Skeletal muscle tissue (tissue), 4 donors: ENCODE results near the gene ADGRB3. TPM values are rescaled to one million over a fixed set of nuclear protein-coding genes. Genes with fewer than 3 reads are reported as not detected.

Experiments
- H3K27ac ChIP-seq: one replicate; pipeline ENCODE4 v1.7.0; 2013; ENCODE audit warnings: mild to moderate bottlenecking, low read depth, low read length, inconsistent platforms
- H3K27me3 ChIP-seq, 3 donors: one replicate each; pipeline ENCODE4 v1.7.0; 2013; ENCODE audit warnings: low read length in 3 of 3; ENCODE audit not compliant: control insufficient read depth in 3 of 3, insufficient read depth in 3 of 3
- H3K36me3 ChIP-seq, 3 donors: one replicate each; pipeline ENCODE4 v1.7.0; 2013; ENCODE audit warnings: low read length in 3 of 3; ENCODE audit not compliant: control insufficient read depth in 3 of 3, insufficient read depth in 3 of 3
- H3K4me1 ChIP-seq, 3 donors: one replicate each; pipeline ENCODE4 v1.7.0; 2013; ENCODE audit warnings: low read length in 3 of 3, mild to moderate bottlenecking in 3 of 3; ENCODE audit not compliant: control insufficient read depth in 3 of 3, insufficient read depth in 3 of 3
- H3K4me3 ChIP-seq, 3 donors: one replicate each; pipeline ENCODE4 v1.7.0; 2013; ENCODE audit warnings: low read length in 3 of 3
- H3K9ac ChIP-seq, 3 donors: one replicate each; pipeline ENCODE4 v1.7.0; 2013; ENCODE audit warnings: low read length in 3 of 3, mild to moderate bottlenecking in 3 of 3, moderate library complexity in 2 of 3, low read depth in 1 of 3
- H3K9me3 ChIP-seq, 3 donors: one replicate each; pipeline ENCODE4 v1.7.0; 2013; ENCODE audit warnings: low read length in 3 of 3; ENCODE audit not compliant: control insufficient read depth in 3 of 3
- total RNA-seq: library from RNA; depleted of rRNA; stranded (reverse); fragments of >200 nt; gene quantifications from one replicate; pipeline ENCODE4 v1.2.3, GENCODE V29; 2014
- donor health status: Osteomylitis.

ADGRB3 gene
- total RNA-seq, 1 donor from 2014 or later, result 3.1 TPM

- Histone ChIP-seq H3K27me3 (no peaks in the 10 kb centered on the region), H3K36me3 (no peaks in the 10 kb centered on the region), H3K9ac (no peak overlapping the region), H3K9me3 (no peaks in the 10 kb centered on the region), H3K27ac (no peak overlapping the region), H3K4me3 (no peak overlapping the region), H3K4me1 (no peaks in the 10 kb centered on the region)
Observed at GRCh38 chr6:69293471-69293870, 658.4 kb downstream of the ADGRB3 start.

- no peak overlapping the region for H3K27ac ChIP-seq
- no peak overlapping the region for H3K4me3 ChIP-seq
- H3K9ac ChIP-seq, result no peak overlapping the region
- H3K36me3 ChIP-seq, result no peaks in the 10 kb centered on the region
- no peaks in the 10 kb centered on the region for H3K9me3 ChIP-seq
- no peaks in the 10 kb centered on the region for H3K4me1 ChIP-seq
- H3K27me3 ChIP-seq, result no peaks in the 10 kb centered on the region
Observed at GRCh38 chr6:69294407-69294806, 659.3 kb downstream of the ADGRB3 start.

DNA sequence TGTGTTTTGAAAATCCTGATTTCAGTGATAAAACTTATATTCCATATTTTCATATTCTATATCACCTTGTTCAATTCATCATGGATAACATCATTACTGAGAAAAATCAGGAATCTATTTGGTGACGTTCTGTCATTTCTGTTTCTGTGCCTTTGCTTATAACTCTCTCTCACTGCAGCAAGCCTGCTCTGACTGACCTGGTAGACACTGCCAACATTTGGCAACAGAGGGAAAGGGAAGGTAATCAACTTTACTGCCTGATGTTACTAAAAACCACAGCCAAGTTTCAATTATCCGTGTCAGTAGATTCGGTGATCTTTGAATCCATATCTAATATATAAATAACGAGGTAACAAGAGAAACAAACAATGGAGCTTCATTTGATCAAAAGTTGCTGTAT is 659.8 kb downstream of the ADGRB3 start:
- Histone ChIP-seq H3K9ac (no peak overlapping the region), H3K27me3 (no peaks in the 10 kb centered on the region), H3K4me1 (no peaks in the 10 kb centered on the region), H3K36me3 (no peaks in the 10 kb centered on the region), H3K9me3 (no peaks in the 10 kb centered on the region), H3K4me3 (no peak overlapping the region), H3K27ac (no peak overlapping the region)

GRCh38 chr6:69303382-69303781 is 668.3 kb downstream of the ADGRB3 start:
- Histone ChIP-seq H3K9me3 (no peaks in the 10 kb centered on the region), H3K27me3 (no peaks in the 10 kb centered on the region), H3K9ac (no peak overlapping the region), H3K4me3 (no peak overlapping the region), H3K36me3 (no peaks in the 10 kb centered on the region), H3K27ac (no peak overlapping the region), H3K4me1 (no peaks in the 10 kb centered on the region)

DNA sequence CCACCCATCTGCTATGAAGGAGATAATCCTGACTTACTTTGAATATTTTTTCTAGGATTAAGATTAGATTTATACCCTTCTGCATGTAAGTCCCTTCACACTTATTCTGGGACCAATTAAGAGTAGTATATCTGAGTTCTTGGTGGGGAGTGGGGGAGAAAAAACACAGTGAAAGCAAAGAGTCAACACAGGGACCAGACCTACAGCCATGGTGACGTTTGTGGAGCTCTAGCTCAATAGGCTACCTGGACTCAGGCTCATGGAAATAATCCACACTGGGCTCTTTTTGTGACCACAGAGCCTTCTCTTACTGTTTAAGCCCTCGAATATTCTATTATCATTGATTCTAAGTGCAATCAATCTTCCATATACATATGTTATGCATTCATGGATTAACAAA is 670.4 kb downstream of the ADGRB3 start:
- no peaks in the 10 kb centered on the region for H3K4me1 ChIP-seq
- H3K27ac ChIP-seq, result no peak overlapping the region
- no peaks in the 10 kb centered on the region for H3K36me3 ChIP-seq
- H3K4me3 ChIP-seq, result no peak overlapping the region
- no peaks in the 10 kb centered on the region for H3K9me3 ChIP-seq
- no peaks in the 10 kb centered on the region for H3K27me3 ChIP-seq
- no peak overlapping the region for H3K9ac ChIP-seq

GRCh38 chr6:69308584-69308983 is 673.5 kb downstream of the ADGRB3 start:
- Histone ChIP-seq H3K4me1 (no peaks in the 10 kb centered on the region), H3K9ac (no peak overlapping the region), H3K27ac (no peak overlapping the region), H3K9me3 (no peaks in the 10 kb centered on the region), H3K36me3 (no peaks in the 10 kb centered on the region), H3K4me3 (no peak overlapping the region), H3K27me3 (no peaks in the 10 kb centered on the region)

- no peaks in the 10 kb centered on the region for H3K9me3 ChIP-seq
- H3K27me3 ChIP-seq, result no peaks in the 10 kb centered on the region
- H3K36me3 ChIP-seq, result no peaks in the 10 kb centered on the region
- no peak overlapping the region for H3K4me3 ChIP-seq
- H3K4me1 ChIP-seq, result no peaks in the 10 kb centered on the region
- H3K9ac ChIP-seq, result no peak overlapping the region
- H3K27ac ChIP-seq, result no peak overlapping the region
Observed at GRCh38 chr6:69311888-69312287, 676.8 kb downstream of the ADGRB3 start.

- no peak overlapping the region for H3K27ac ChIP-seq
- no peak overlapping the region for H3K9ac ChIP-seq
- no peaks in the 10 kb centered on the region for H3K9me3 ChIP-seq
- no peaks in the 10 kb centered on the region for H3K4me1 ChIP-seq
- no peak overlapping the region for H3K4me3 ChIP-seq
- no peaks in the 10 kb centered on the region for H3K27me3 ChIP-seq
- no peaks in the 10 kb centered on the region for H3K36me3 ChIP-seq
Observed at GRCh38 chr6:69314001-69314400, 678.9 kb downstream of the ADGRB3 start.

GRCh38 chr6:69314531-69314930 is 679.4 kb downstream of the ADGRB3 start:
- Histone ChIP-seq H3K4me3 (no peak overlapping the region), H3K36me3 (no peaks in the 10 kb centered on the region), H3K4me1 (no peaks in the 10 kb centered on the region), H3K27me3 (no peaks in the 10 kb centered on the region), H3K9ac (no peak overlapping the region), H3K27ac (no peak overlapping the region), H3K9me3 (no peaks in the 10 kb centered on the region)

DNA sequence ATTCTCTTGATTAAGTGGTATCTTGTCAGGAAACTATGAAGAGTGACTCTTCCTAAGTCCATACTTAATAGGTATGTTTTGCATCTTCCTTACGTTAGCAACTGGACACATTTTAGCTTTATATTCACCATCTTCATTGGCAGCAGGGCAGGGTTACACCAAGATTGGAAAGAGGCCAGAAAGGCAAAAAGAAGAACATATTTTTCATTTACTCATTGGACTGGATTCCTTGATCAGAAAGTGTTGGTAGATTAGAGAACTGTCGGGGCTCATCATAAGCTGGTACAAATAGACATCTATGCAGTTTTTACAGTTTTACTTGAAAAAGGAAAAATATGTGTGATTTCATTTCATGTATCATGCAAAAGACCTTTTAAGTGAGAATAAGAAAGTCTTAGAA is 696.8 kb downstream of the ADGRB3 start:
- Histone ChIP-seq H3K9me3 (no peaks in the 10 kb centered on the region), H3K9ac (no peak overlapping the region), H3K27ac (no peak overlapping the region), H3K4me3 (no peak overlapping the region), H3K27me3 (no peaks in the 10 kb centered on the region), H3K36me3 (no peaks in the 10 kb centered on the region), H3K4me1 (no peaks in the 10 kb centered on the region)

DNA sequence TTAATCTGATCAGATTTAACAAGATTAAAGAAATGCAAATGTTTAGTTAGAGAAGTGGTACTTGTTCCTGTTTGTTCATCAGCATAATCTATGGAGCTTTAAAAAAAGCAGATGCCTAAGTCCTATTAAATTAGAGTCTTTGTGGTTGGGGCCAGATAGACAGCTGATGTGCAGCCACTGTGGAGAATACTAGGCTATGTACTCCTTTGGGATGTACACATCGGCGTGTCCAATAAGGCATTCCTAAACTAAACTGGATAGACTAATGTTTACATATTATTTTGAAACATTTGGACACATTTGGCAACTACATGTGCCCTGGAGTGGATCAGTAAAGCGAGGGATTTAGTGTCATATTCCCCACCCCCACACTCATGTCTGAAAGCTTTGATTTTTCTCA is 702.2 kb downstream of the ADGRB3 start:
- Histone ChIP-seq H3K9me3 (no peaks in the 10 kb centered on the region), H3K4me1 (no peaks in the 10 kb centered on the region), H3K36me3 (no peaks in the 10 kb centered on the region), H3K9ac (no peak overlapping the region), H3K27ac (no peak overlapping the region), H3K4me3 (no peak overlapping the region), H3K27me3 (no peaks in the 10 kb centered on the region)
